Vagina (tissue), 2 donors: ENCODE measurements around the gene S100A5. TPM values are rescaled to one million over a fixed set of nuclear protein-coding genes. Genes with fewer than 3 reads are reported as not detected.
A peak's percentile ranks its signal among the peaks of the same experiment; 100 is the strongest.
"Not testable (repeated sequence)": the region's sequence is repeated elsewhere in the genome, so short reads cannot be mapped to it uniquely, and the experiment has no call there.

Experiments used
- DNase-seq, 2 donors: peaks; one replicate each; pipeline ENCODE4 v3.0.0-alpha.2; 2017; ENCODE audit errors: extremely low spot score in 2 of 2
- H3K27ac ChIP-seq: fragments of 200-600 bp; sonication (generic); one replicate; pipeline ENCODE4 v1.5.1; 2019
- H3K27me3 ChIP-seq: fragments of 200-600 bp; sonication (generic); one replicate; pipeline ENCODE4 v1.5.1; 2019
- H3K36me3 ChIP-seq, 2 donors: fragments of 200-600 bp; sonication (generic); one replicate each; pipeline ENCODE4 v1.5.1; 2017 to 2019
- H3K4me1 ChIP-seq: fragments of 200-600 bp; sonication (generic); one replicate; pipeline ENCODE4 v1.5.1; 2019
- H3K4me3 ChIP-seq, 2 donors: fragments of 200-600 bp; sonication (generic); 1 replicate in 1 of 2; 2 replicates in 1 of 2; pipeline ENCODE4 v1.5.1; 2016 to 2019
- H3K9me3 ChIP-seq: fragments of 200-600 bp; sonication (generic); one replicate; pipeline ENCODE4 v1.5.1; 2019
- CTCF ChIP-seq, 3 experiments: fragments of 450-650 bp in 2 of 3; fragments of 200-600 bp in 1 of 3; sonication (generic) in 1 of 3; IDR thresholded peaks; one replicate each; pipeline ENCODE4 v1.5.1; 2017 to 2019; ENCODE audit warnings: antibody characterized with exemption in 3 of 3, mild to moderate bottlenecking in 2 of 3, moderate library complexity in 2 of 3
- POLR2A ChIP-seq, 2 donors: fragments of 450-650 bp; IDR thresholded peaks; one replicate each; pipeline ENCODE4 v1.6.1; 2017; ENCODE audit warnings: antibody characterized with exemption in 2 of 2, mild to moderate bottlenecking in 2 of 2, moderate library complexity in 2 of 2
- POLR2AphosphoS5 ChIP-seq, 2 donors: sonication (generic); formaldehyde crosslinking; IDR thresholded peaks; one replicate each; pipeline ENCODE4 v1.9.0; 2017; ENCODE audit warnings: antibody characterized with exemption in 2 of 2, mild to moderate bottlenecking in 2 of 2, low read depth in 1 of 2; ENCODE audit not compliant: insufficient read depth in 1 of 2
- intact Hi-C: fragments of 100-400 bp; cut with DNase I; formaldehyde crosslinking; loops from one replicate; pipeline ENCODE4 v1.15.1; 2023
- total RNA-seq: library from RNA; depleted of rRNA; stranded (reverse); fragments of >200 nt; gene quantifications from one replicate; pipeline ENCODE4 v1.2.3, GENCODE V29; 2016

S100A5 gene
- total RNA-seq, 1 donor from 2014 or later: not detected

- Histone ChIP-seq H3K4me1 (peaks cover 15% of the 10 kb centered on the region), H3K27ac (no peak overlapping the region), H3K36me3 (no peaks in the 10 kb centered on the region), H3K27me3 (no peaks in the 10 kb centered on the region), H3K4me3 (no peak overlapping the region), H3K9me3 (no peaks in the 10 kb centered on the region)
- intact Hi-C loops: no loop called here
- TF ChIP-seq POLR2A (IDR thresholded peaks at IDR 0.05) (no peak), CTCF (IDR thresholded peaks at IDR 0.05) (no peak), POLR2AphosphoS5 (IDR thresholded peaks at IDR 0.05; ENCODE audit: insufficient read depth in 1 of 2, low read depth in 1 of 2) (no peak)
- peak in 1 of 2 donors; percentile 34 for DNase-seq
These were observed 19.8 kb downstream of the S100A5 start for GRCh38 chr1:153520818-153521476.

GRCh38 chr1:153520137-153520691 is 20.5 kb downstream of the S100A5 start:
- H3K27ac ChIP-seq, H3K27me3 ChIP-seq, H3K36me3 ChIP-seq, H3K4me3 ChIP-seq, intact Hi-C loops, H3K9me3 ChIP-seq: not testable (repeated sequence)
- peaks cover 10% of the 10 kb centered on the region for H3K4me1 ChIP-seq
- peak in 1 of 2 donors; percentile 25 for DNase-seq

- Histone ChIP-seq H3K4me3 (no peak overlapping the region), H3K36me3 (no peaks in the 10 kb centered on the region), H3K27me3 (no peaks in the 10 kb centered on the region), H3K4me1 (peaks cover 7% of the 10 kb centered on the region), H3K9me3 (no peaks in the 10 kb centered on the region), H3K27ac (no peak overlapping the region)
- DNase-seq: peak in 1 of 2 donors; percentile 37
- intact Hi-C loops: no loop called here
- TF ChIP-seq CTCF (IDR thresholded peaks at IDR 0.05): no peak
- TF ChIP-seq POLR2A (IDR thresholded peaks at IDR 0.05): no peak
- TF ChIP-seq POLR2AphosphoS5 (IDR thresholded peaks at IDR 0.05; ENCODE audit: insufficient read depth in 1 of 2, low read depth in 1 of 2): no peak
These were observed 21.5 kb downstream of the S100A5 start for GRCh38 chr1:153519242-153519641.

GRCh38 chr1:153515504-153516394 is 25.0 kb downstream of the S100A5 start:
- Histone ChIP-seq H3K27me3 (no peaks in the 10 kb centered on the region), H3K27ac (peak overlapping the region; percentile 47), H3K36me3 (no peaks in the 10 kb centered on the region), H3K4me1 (peaks cover 7% of the 10 kb centered on the region), H3K4me3 (no peak overlapping the region), H3K9me3 (no peaks in the 10 kb centered on the region)
- TF ChIP-seq POLR2AphosphoS5 (IDR thresholded peaks at IDR 0.05; ENCODE audit: insufficient read depth in 1 of 2, low read depth in 1 of 2) (peak; percentile 37 to 63), CTCF (IDR thresholded peaks at IDR 0.05) (no peak)
- peak in 1 of 2 donors; percentile 96 for DNase-seq
- intact Hi-C loops: no loop called here

GRCh38 chr1:153513666-153514065 is 27.1 kb downstream of the S100A5 start:
- Histone ChIP-seq H3K36me3 (no peaks in the 10 kb centered on the region), H3K4me1 (peaks cover 7% of the 10 kb centered on the region), H3K9me3 (no peaks in the 10 kb centered on the region), H3K27me3 (no peaks in the 10 kb centered on the region), H3K4me3 (no peak overlapping the region), H3K27ac (no peak overlapping the region)
- intact Hi-C loops: loop anchor here (5.0 kb wide), 2 partner anchors 54 to 99 kb away; partner anchors contain the start of genes S100A16 and S100A2
- no peak for TF ChIP-seq POLR2A (IDR thresholded peaks at IDR 0.05)
- no peak for TF ChIP-seq CTCF (IDR thresholded peaks at IDR 0.05)
- TF ChIP-seq POLR2AphosphoS5 (IDR thresholded peaks at IDR 0.05; ENCODE audit: insufficient read depth in 1 of 2, low read depth in 1 of 2): no peak
- peak in 1 of 2 donors; percentile 49 for DNase-seq
